ENCODE data around the gene TRIM63. TPM values are rescaled to one million over a fixed set of nuclear protein-coding genes. Genes with fewer than 3 reads are reported as not detected.

The TRIM63 gene
- total and polyA plus RNA-seq, 2 of the 13 experiments (the other 11 are each of a cell fraction or from before 2014, with no cell fraction given), result not detected

- TF ChIP-seq ZBTB4 (CRISPR knock-in tag; IDR thresholded peaks at IDR 0.05; ENCODE audit: borderline replicate concordance), result no peak
- TF ChIP-seq RCOR2 (CRISPR knock-in tag; IDR thresholded peaks at IDR 0.05), result no peak
- TF ChIP-seq AHDC1 (CRISPR knock-in tag; IDR thresholded peaks at IDR 0.05; ENCODE audit: borderline replicate concordance), result 0 out of 2 replicates have a peak, but pooled peaks have one; percentile 11
- no peak for TF ChIP-seq ZNF782 (CRISPR knock-in tag; IDR thresholded peaks at IDR 0.05; ENCODE audit: borderline replicate concordance)
- TF ChIP-seq ZNF501 (CRISPR knock-in tag; IDR thresholded peaks at IDR 0.05), result 0 out of 2 replicates have a peak, but pooled peaks have one; percentile 48
- no peak for TF ChIP-seq KLF11 (CRISPR knock-in tag; IDR thresholded peaks at IDR 0.05)
- no peak for TF ChIP-seq ZNF326 (CRISPR knock-in tag; IDR thresholded peaks at IDR 0.05; ENCODE audit: borderline replicate concordance)
- no peak for TF ChIP-seq ZBTB34 (CRISPR knock-in tag; IDR thresholded peaks at IDR 0.05)
- TF ChIP-seq ZNF124 (CRISPR knock-in tag; IDR thresholded peaks at IDR 0.05), result no peak; the same call in 1 of the 2 replicates
- no peak for TF ChIP-seq ZNF646 (CRISPR knock-in tag; IDR thresholded peaks at IDR 0.05)
- no peak for TF ChIP-seq FOXJ3 (CRISPR knock-in tag; IDR thresholded peaks at IDR 0.05; ENCODE audit: borderline replicate concordance)
Measured at GRCh38 chr1:26110731-26111529, 43.5 kb upstream of the TRIM63 start (continued).
